ENCODE measurements around the gene MIAT. TPM values are rescaled to one million over a fixed set of nuclear protein-coding genes. Genes with fewer than 3 reads are reported as not detected.

Gene MIAT
- total and polyA plus RNA-seq, 2 of the 8 experiments (the other 6 are each of a cell fraction or from before 2014, with no cell fraction given), result 27.6 to 36.0 TPM

GRCh38 chr22:26609287-26609686 lies 48.1 kb upstream of the MIAT start:
- Histone ChIP-seq H3K4me1 (replicated peaks in 1 of 4; ENCODE audit: control insufficient read depth in 3 of 4, insufficient read depth in 4 of 4, low read length in 3 of 4) (peaks cover 8 to 18% (median 12%) of the 10 kb centered on the region in 4 experiments), H3K36me3 (ENCODE audit: control insufficient read depth in 2 of 4, insufficient read depth in 4 of 4, low read length in 3 of 4) (no peaks in the 10 kb centered on the region), H3K4me2 (ENCODE audit: insufficient read depth in 1 of 2, low read depth in 2 of 2, low read length in 2 of 2) (no peak overlapping the region), H4K20me1 (replicated peaks in 1 of 2; ENCODE audit: control insufficient read depth in 1 of 2, insufficient read depth in 2 of 2, low read length in 2 of 2) (no peaks in the 10 kb centered on the region), H3K56ac (replicated peaks; ENCODE audit: insufficient read length, low read depth, low read length) (no peak overlapping the region), H4K5ac (ENCODE audit: insufficient read length, low read depth, low read length) (no peak overlapping the region), H2AK5ac (ENCODE audit: low read depth, low read length) (no peak overlapping the region; the same call in 1 of the 2 replicates), H3K4me3 (ENCODE audit: extremely low read depth in 1 of 4, insufficient read depth in 2 of 4, low read depth in 3 of 4, low read length in 4 of 4) (no peak overlapping the region), H2AFZ (ENCODE audit: low read length) (no peak overlapping the region), H3K9me3 (ENCODE audit: insufficient read depth in 2 of 2, low read depth in 1 of 2, low read length in 1 of 2) (no peaks in the 10 kb centered on the region), H3K18ac (ENCODE audit: extremely low read depth, low read length) (no peak overlapping the region; the same call in 1 of the 2 replicates), H2BK120ac (replicated peaks; ENCODE audit: low read depth, low read length) (no peak overlapping the region), H3K14ac (ENCODE audit: insufficient read length) (no peak overlapping the region), H2BK15ac (ENCODE audit: low read length) (peak overlapping the region; percentile 14; the same call in 1 of the 2 replicates), H2BK5ac (ENCODE audit: low read depth, low read length) (peak overlapping the region; percentile 21; the same call in 1 of the 2 replicates), H3K79me1 (ENCODE audit: low read depth, low read length) (no peaks in the 10 kb centered on the region; the same call in 1 of the 2 replicates), H4K8ac (ENCODE audit: extremely low read depth, insufficient read depth, low read length) (no peak overlapping the region), H2BK12ac (ENCODE audit: low read depth, low read length) (peak overlapping the region; percentile 78), H3K79me2 (ENCODE audit: control insufficient read depth in 1 of 2, insufficient read depth in 2 of 2, low read length in 2 of 2) (no peaks in the 10 kb centered on the region), H3K27ac (ENCODE audit: low read depth, low read length) (no peak overlapping the region), H3K9ac (replicated peaks in 1 of 4; ENCODE audit: extremely low read depth in 1 of 4, low read depth in 3 of 4, low read length in 3 of 4) (no peak overlapping the region), H3K4ac (replicated peaks; ENCODE audit: insufficient read length, low read depth, low read length) (no peak overlapping the region), H2BK20ac (ENCODE audit: low read length) (peak overlapping the region; percentile 91; the same call in 1 of the 2 replicates), H4K91ac (replicated peaks; ENCODE audit: insufficient read length, low read length) (no peak overlapping the region), H3K27me3 (replicated peaks in 1 of 4; ENCODE audit: control insufficient read depth in 3 of 4, extremely low read depth in 1 of 4, insufficient read depth in 3 of 4, low read length in 3 of 4) (peaks cover 5 to 20% (median 17%) of the 10 kb centered on the region in 4 experiments), H3K23me2 (ENCODE audit: low read depth, low read length) (peaks cover 5% of the 10 kb centered on the region; the same call in 1 of the 2 replicates), H3K23ac (ENCODE audit: insufficient read length) (no peak overlapping the region)
- ChIA-PET POLR2A (ENCODE audit: partially characterized antibody) (interaction anchor here (0.5 kb wide), 1 partner anchor 243 kb away, joined by 3 read pairs; no protein-coding TSS in a partner anchor), CTCF (ENCODE audit: partially characterized antibody) (interaction anchor here (0.8 to 1.0 kb wide), 3 partner anchors 13 to 26 kb away, joined by 4 to 5 read pairs (median 4); no protein-coding TSS in a partner anchor)
- no peak for FAIRE-seq
- WGBS, 2 experiments (ENCODE audit: extremely low coverage in 1 of 2, insufficient coverage in 1 of 2, insufficient read length in 1 of 2, insufficient replicate concordance in 2 of 2, low coverage in 1 of 2, low lambda C conversion rate in 2 of 2, missing lambda C conversion rate in 1 of 2), result 88 to 100% methylated on average over 1 to 2 of the region's 2 CpGs
- DNase-seq (ENCODE audit: low read depth in 1 of 2, low spot score in 2 of 2), result no peak
- TF ChIP-seq SIX5 (IDR thresholded peaks at IDR 0.05; ENCODE audit: low read depth, low read length) (no peak), SP2 (IDR thresholded peaks at IDR 0.05; ENCODE audit: low read length) (no peak), GTF2F1 (IDR thresholded peaks at IDR 0.05; ENCODE audit: borderline replicate concordance, low read depth, low read length) (no peak), JUND (IDR thresholded peaks at IDR 0.05; ENCODE audit: low read length) (no peak), SUZ12 (IDR thresholded peaks at IDR 0.05; ENCODE audit: low read length) (no peak)

All from H1 (cell line).